Thymus (tissue), 11 donors: Measurements from ENCODE around the gene CNGA4. TPM values are rescaled to one million over a fixed set of nuclear protein-coding genes. Genes with fewer than 3 reads are reported as not detected.
"Not testable (repeated sequence)": the region's sequence is repeated elsewhere in the genome, so short reads cannot be mapped to it uniquely, and the experiment has no call there.

ENCODE experiments used
- DNase-seq, 9 donors: peaks; one replicate each; pipeline ENCODE4 v3.0.0-alpha.2; 2013; ENCODE audit warnings: low spot score in 9 of 9, low read depth in 6 of 9, missing footprints in 1 of 9
- H3K27ac ChIP-seq, 2 donors: one replicate each; pipeline ENCODE4 v1.5.1; 2013; ENCODE audit warnings: control low read depth in 1 of 2, low read depth in 1 of 2, low read length in 1 of 2, mild to moderate bottlenecking in 1 of 2, moderate library complexity in 1 of 2
- H3K27me3 ChIP-seq, 2 donors: one replicate each; pipeline ENCODE4 v1.5.1; 2013; ENCODE audit warnings: low read length in 1 of 2; ENCODE audit not compliant: control insufficient read depth in 2 of 2, insufficient read depth in 1 of 2
- H3K36me3 ChIP-seq, 2 donors: one replicate each; pipeline ENCODE4 v1.5.1; 2013; ENCODE audit warnings: low read length in 1 of 2, mild to moderate bottlenecking in 1 of 2, moderate library complexity in 1 of 2; ENCODE audit not compliant: control insufficient read depth in 2 of 2, insufficient read depth in 2 of 2
- H3K4me1 ChIP-seq, 2 donors: one replicate each; pipeline ENCODE4 v1.5.1; 2013; ENCODE audit warnings: low read length in 2 of 2; ENCODE audit not compliant: control insufficient read depth in 2 of 2, insufficient read depth in 2 of 2
- H3K4me3 ChIP-seq, 2 donors: one replicate each; pipeline ENCODE4 v1.5.1; 2013; ENCODE audit warnings: low read length in 2 of 2, control low read depth in 1 of 2, mild to moderate bottlenecking in 1 of 2
- H3K9me3 ChIP-seq, 2 donors: one replicate each; pipeline ENCODE4 v1.5.1; 2013; ENCODE audit warnings: low read length in 1 of 2, mild to moderate bottlenecking in 1 of 2; ENCODE audit not compliant: control insufficient read depth in 2 of 2, insufficient read depth in 1 of 2
- whole genome bisulfite sequencing: extraction: QIAGEN DNeasy Blood & Tissue Kit; methylation state at CpG from one replicate; pipeline ENCODE4 v1.1.7; 2013; 5-methylcytosine and 5-hydroxymethylcytosine counted together
- polyA plus RNA-seq: library from polyadenylated mRNA; stranded (reverse); fragments of 200-250 nt; gene quantifications from one replicate; pipeline ENCODE4 v1.2.3, GENCODE V29; 2013
- total RNA-seq: library from RNA; stranded (reverse); fragments of 120-200 nt; gene quantifications from one replicate; pipeline ENCODE4 v1.2.4, GENCODE V29; 2013
- donor health status: healthy.

CNGA4 gene
- total and polyA plus RNA-seq, 2 donors: 0.05 to 0.27 TPM

DNA sequence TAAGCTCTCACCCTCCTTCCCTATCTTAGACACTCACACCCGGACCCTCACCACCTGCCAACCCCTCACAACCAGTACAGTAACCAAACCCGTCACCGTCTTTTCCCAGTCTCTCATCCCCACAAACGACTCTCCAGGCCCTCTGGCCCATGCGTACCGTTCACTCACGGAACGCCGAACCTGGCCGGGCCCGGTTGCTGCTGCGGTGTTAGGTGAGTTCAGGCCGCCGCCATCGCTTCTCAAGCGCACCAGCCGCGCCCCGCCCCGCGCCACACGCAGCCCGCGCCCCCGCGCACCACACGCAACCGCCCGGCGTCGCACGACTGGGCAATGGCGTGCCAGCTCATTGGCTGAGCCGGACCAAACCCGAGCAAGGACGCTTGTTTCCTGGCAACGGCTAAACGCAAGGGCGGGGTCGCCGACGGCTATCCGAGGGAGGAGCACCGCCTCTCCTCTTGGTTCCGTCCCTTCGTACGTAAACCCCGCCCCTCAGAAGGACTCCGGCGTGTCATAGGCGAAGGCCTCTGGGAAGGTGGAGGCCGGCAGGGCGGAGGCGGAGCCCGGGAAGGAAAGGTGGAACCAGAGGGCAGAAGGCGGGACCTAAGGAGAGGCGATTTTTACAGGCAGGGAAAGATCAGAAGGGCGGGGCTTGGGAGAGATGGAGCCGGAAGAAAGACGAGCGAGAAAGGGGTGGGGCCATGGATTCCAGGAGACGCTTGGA, 4.3 kb upstream of the CNGA4 start, which contains the start of gene FHIP1B:
Gene FHIP1B (minus strand): TSS at position 250 of the 721 bp plus-strand sequence. CDS start 10,120 bp downstream, outside the sequence.
- WGBS: under 1% methylated on average over 62 of the region's 62 CpGs
- H3K36me3 ChIP-seq: no peaks in the 10 kb centered on the region
- DNase-seq: peak; percentile 95 to 99 (median 99)
- H3K4me3 ChIP-seq: peak within 1 kb of the TSS; percentile 66 to 74
- peak within 1 kb of the TSS; percentile 67 to 74 for H3K27ac ChIP-seq
- H3K4me1 ChIP-seq: peaks cover 10 to 13% of the 10 kb centered on the region in 2 donors
- H3K9me3 ChIP-seq: no peaks in the 10 kb centered on the region
- H3K27me3 ChIP-seq: no peaks in the 10 kb centered on the region

DNA sequence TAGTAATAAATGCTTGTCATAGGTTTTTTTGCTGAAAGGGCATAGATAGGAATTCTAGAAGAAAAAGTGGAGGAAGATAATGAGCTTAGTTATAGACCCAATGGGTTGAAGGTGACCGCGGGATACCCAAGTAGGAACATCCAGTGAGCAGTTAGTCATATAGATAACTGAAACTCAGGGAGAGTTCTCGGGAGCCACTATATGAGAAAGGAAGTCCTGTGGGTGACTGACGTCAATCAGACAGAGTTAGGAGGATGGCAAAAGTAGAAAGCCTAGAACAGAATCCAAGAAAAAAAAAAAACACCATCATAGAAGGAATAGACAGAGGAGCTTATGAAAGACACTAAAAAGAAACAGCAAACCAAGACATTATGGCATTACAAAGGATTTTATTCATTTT, 1.6 kb upstream of the CNGA4 start:
- H3K27me3 ChIP-seq: no peaks in the 10 kb centered on the region
- H3K4me3 ChIP-seq: no peak overlapping the region
- no peak overlapping the region for H3K27ac ChIP-seq
- H3K36me3 ChIP-seq: no peaks in the 10 kb centered on the region
- H3K9me3 ChIP-seq: no peaks in the 10 kb centered on the region
- DNase-seq: no peak
- WGBS: 87% methylated on average over 4 of the region's 4 CpGs
- H3K4me1 ChIP-seq: peaks cover 7 to 9% of the 10 kb centered on the region in 2 donors

DNA sequence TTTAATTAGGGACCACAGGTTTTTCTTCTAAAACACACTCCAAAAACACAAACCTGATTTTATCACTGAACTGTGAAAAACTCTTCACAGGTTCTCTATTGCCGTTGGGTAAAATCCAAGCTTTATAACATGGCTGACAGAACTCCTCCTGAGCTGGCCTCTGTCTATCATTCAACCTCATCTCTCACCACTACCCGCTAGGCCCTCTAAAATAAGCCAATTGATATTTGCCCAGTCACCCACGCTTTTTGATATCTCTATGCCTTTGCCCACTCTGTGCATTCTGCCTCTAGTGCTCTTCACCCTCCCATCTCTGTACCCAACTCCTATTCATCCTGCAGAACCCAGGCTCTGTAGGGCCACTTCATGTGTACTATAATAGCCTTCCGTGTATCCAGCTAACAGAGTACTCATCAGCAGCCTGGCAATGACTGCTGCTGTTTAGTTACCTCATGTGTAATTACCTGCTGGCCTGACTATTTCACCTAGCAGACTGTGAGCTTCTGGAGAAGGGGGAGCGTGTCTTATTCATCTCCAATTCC, 1.1 kb upstream of the CNGA4 start:
- WGBS: 93% methylated on average over 5 of the region's 5 CpGs
- Histone ChIP-seq H3K27me3 (no peaks in the 10 kb centered on the region), H3K4me1 (peaks cover 7 to 9% of the 10 kb centered on the region in 2 donors), H3K36me3 (no peaks in the 10 kb centered on the region), H3K27ac (no peak overlapping the region), H3K9me3 (no peaks in the 10 kb centered on the region), H3K4me3 (no peak overlapping the region)
- DNase-seq: no peak

DNA sequence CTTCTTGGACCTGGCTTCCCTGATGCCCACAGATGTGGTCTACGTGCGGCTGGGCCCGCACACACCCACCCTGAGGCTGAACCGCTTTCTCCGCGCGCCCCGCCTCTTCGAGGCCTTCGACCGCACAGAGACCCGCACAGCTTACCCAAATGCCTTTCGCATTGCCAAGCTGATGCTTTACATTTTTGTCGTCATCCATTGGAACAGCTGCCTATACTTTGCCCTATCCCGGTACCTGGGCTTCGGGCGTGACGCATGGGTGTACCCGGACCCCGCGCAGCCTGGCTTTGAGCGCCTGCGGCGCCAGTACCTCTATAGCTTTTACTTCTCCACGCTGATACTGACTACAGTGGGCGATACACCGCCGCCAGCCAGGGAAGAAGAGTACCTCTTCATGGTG, 1.2 kb downstream of the CNGA4 start:
- Histone ChIP-seq H3K4me1 (peaks cover 0 to 2% of the 10 kb centered on the region in 2 donors), H3K36me3 (no peaks in the 10 kb centered on the region), H3K27me3 (peaks cover 0 to 1% of the 10 kb centered on the region in 2 donors), H3K4me3 (no peak overlapping the region), H3K9me3 (no peaks in the 10 kb centered on the region), H3K27ac (no peak overlapping the region)
- no peak for DNase-seq
- WGBS: 98% methylated on average over 28 of the region's 28 CpGs

DNA sequence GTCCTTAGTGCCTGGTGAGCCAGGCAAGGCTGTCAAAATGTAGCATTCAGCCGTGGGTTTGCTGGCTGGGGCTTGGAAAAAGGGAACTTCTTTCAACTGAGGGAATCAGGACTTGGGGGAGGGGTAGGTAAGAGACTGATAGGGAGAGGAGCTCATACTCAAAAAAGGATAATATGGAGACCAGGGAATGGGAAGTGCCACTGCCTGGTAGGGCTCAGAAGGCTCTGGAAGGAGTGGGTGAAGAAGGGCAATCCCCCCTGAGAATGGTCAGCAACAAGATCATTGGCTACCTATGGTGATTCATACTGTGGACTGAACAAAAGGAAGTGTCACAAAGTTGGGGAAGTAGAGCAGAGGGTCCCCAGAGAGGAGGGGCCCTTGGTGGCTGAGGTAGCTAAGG, 1.9 kb downstream of the CNGA4 start:
- no peak overlapping the region for H3K4me3 ChIP-seq
- no peak overlapping the region for H3K27ac ChIP-seq
- 4% methylated on average over 1 of the region's 1 CpG for WGBS
- peaks cover 0 to 3% of the 10 kb centered on the region in 2 donors for H3K27me3 ChIP-seq
- no peaks in the 10 kb centered on the region for H3K4me1 ChIP-seq
- no peaks in the 10 kb centered on the region for H3K9me3 ChIP-seq
- no peaks in the 10 kb centered on the region for H3K36me3 ChIP-seq
- no peak for DNase-seq

DNA sequence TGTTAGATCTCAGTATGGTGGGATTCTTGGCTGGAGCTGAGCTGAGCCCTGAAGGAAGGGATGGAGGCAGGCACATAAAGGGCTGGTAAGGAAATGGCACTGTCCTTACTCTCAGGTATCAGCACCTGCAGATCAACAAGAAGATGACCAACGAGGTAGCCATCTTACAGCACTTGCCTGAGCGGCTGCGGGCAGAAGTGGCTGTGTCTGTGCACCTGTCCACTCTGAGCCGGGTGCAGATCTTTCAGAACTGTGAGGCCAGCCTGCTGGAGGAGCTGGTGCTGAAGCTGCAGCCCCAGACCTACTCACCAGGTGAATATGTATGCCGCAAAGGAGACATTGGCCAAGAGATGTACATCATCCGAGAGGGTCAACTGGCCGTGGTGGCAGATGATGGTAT, 2.4 kb downstream of the CNGA4 start:
- H3K4me1 ChIP-seq: no peaks in the 10 kb centered on the region
- WGBS: 98% methylated on average over 7 of the region's 7 CpGs

DNA sequence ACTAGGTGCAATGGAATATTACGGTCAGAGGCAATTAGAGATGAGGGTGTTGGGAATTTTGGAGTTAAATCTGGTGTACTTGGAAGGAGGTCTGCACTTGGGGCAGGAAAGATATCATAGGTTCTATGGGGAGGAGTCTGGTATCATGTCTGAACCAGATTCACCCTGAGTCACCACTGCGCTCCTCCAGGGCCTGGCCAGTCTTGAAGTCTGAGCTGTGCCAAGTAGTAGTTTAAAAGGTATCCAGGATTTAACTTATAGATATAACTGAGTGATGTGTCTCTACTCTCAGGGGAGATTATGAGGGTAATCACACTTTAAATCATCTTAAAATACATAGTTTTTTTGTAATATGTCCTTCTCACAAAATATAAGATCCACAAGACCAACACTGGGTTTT, 6.6 kb downstream of the CNGA4 start:
- WGBS: 96% methylated on average over 2 of the region's 2 CpGs
- H3K4me3 ChIP-seq: no peak overlapping the region

More for the DNA sequence above, 2.4 kb downstream of the CNGA4 start:
- no peaks in the 10 kb centered on the region for H3K9me3 ChIP-seq
- no peaks in the 10 kb centered on the region for H3K36me3 ChIP-seq
- no peak for DNase-seq
- no peak overlapping the region for H3K27ac ChIP-seq
- H3K4me3 ChIP-seq: no peak overlapping the region
- peaks cover 0 to 3% of the 10 kb centered on the region in 2 donors for H3K27me3 ChIP-seq

DNA sequence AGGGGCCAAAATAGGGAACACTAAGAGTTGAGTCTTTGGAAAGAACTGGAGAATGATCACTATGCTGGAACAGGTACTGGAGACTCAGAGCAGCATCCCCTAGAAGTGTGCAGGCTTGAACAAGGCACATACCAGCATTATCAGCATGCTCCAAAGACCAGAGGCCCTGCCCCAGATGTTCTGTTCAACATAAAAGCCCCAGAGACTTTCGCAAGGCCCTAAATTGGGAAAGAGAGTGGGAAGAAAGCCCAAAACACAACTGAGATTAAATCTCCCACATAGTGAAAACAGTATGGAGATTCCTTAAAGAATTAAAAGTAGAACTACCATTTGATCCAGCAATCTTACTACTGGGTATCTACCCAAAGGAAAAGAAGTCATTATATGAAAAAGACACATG, 9.4 kb downstream of the CNGA4 start:
- 95% methylated on average over 1 of the region's 1 CpG for WGBS
- no peak for DNase-seq
- H3K4me1 ChIP-seq: no peaks in the 10 kb centered on the region
- no peaks in the 10 kb centered on the region for H3K36me3 ChIP-seq
- peaks cover 0 to 3% of the 10 kb centered on the region in 2 donors for H3K27me3 ChIP-seq
- H3K9me3 ChIP-seq: no peaks in the 10 kb centered on the region
- H3K4me3 ChIP-seq: no peak overlapping the region
- no peak overlapping the region for H3K27ac ChIP-seq

More for the DNA sequence above, 6.6 kb downstream of the CNGA4 start:
- H3K9me3 ChIP-seq: no peaks in the 10 kb centered on the region
- H3K4me1 ChIP-seq: no peaks in the 10 kb centered on the region
- no peak for DNase-seq
- H3K27ac ChIP-seq: no peak overlapping the region
- H3K27me3 ChIP-seq: peaks cover 0 to 3% of the 10 kb centered on the region in 2 donors
- no peaks in the 10 kb centered on the region for H3K36me3 ChIP-seq

DNA sequence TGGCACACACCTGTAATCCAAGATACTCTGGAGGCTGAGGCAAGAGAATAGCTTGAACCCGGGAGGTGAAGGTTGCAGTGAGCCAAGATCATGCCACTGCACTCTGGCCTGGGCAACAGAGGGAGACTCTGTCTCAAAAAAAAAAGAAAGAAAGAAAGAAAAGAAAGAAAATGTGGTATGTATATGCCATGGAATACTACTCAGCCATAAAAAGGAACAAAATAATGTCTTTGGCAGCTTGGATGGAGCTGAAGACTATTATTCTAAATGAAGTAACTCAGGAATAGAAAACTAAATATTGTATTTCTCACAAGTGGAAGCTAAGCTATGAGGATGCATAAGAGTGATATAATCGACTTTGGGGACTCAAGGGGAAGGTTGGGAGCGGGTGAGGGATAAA, 10.0 kb downstream of the CNGA4 start:
- H3K4me1 ChIP-seq, H3K4me3 ChIP-seq, H3K36me3 ChIP-seq, H3K27me3 ChIP-seq, DNase-seq, H3K27ac ChIP-seq, H3K9me3 ChIP-seq: not testable (repeated sequence)
- 95% methylated on average over 3 of the region's 3 CpGs for WGBS
